ENCODE measurements around the gene CLSTN2.

CLSTN2 gene

DNA sequence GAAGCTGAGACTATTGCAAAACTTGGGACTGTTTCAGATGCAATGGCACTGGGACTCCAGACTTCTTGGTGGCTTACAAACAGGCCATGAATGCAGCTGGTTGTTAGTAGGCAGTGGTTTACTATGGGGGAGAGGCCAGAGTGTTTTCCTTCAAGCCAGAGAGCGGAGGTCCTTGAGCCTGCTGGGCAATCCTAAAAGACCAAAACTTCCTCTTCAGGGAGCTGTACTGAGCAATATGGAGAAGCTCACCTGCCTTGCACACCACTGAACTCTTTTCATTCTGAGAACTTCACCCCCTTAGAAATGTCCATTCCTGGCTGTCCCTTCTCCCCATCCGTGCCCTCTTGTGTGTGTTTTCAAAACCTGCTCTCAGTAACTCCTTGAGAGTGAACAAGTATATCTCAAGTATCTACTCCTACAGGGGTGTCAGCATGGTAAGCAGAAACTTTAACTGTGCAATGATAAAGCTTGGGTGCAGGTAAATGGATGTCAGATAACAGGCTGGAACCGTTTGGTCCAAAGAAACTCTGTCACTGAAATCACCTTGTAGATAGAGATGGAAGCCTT, 213.9 kb downstream of the CLSTN2 start:
- no peak for DNase-seq (ENCODE audit: low read depth)

- DNase-seq (ENCODE audit: low read depth), result no peak
Observed at GRCh38 chr3:140151321-140151720, 216.3 kb downstream of the CLSTN2 start.

DNA sequence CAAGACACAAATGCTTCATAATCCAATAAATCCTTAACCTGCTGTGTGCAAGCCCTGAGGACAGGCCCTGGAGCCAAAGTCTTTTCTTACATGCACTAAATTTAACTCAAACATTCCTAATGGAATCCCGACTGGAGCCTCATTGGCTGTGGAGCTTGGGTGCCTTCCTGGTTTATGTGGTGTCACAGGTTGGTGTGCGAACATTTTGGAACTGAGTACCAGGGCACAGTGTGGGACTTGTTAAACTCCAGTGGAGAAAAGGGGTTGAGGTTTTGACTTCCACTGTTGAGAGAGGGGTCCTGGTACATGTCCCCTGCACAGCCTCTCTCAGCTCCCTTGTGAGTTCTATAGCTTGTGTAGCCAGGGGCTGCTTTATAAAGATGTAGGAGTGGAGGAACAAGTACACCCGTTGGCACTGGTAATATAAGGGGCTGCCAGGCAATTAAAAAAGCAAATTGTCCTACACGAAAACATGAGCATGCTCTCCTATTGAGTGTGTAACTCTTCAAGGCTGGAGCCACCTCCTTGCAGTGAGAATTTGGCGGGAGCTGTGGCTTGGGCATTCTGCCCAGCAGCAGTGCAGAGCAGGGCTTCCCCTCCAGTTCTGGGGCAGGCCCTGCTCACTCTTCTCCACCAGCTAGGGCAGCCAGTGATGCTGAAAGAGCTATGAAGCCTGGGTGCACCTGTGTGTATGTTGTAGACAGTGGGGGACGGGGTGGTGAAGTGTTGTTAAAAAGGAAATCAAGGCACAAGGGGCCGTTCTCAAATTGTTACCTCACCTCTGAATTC, 218.1 kb downstream of the CLSTN2 start:
- no peak for DNase-seq (ENCODE audit: low read depth)

DNA sequence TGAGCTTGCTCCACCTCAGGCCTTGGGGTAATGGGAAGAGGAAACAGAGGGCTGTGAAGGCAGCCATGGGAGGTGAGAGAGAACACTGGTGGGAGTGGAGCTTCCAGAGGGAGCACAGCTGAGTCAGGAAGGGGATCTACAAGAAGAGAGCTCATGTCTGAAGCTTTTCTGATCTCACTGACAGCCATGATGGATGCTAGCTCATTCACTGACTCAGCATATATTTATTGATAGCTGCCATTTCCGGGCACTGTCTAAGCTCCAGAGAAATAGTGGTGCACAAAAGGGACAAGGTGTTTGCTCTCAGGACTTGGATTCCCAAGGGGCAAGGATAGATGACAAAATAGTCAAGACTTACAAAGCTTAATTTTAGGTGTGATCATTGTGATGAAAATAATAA, 218.8 kb downstream of the CLSTN2 start:
- no peak for DNase-seq (ENCODE audit: low read depth)

DNA sequence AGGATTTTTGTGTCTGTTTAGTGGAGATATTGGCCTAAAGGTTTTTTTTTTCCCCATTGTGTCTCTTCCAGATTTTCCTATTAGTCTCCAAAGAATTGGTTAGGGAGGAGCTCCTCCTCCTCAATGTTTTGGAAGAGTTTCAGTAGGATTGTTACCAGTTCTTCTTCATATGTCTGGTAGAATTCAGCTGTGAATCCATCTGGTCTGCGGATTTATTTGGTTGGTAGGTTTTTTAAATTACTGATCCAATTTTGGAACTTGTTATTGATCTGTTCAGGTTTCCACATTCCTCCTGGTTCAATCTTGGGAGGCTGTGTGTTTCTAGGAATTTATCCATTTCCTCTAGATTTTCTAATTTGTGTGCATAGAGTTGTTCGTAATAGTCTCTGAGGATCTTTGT, 222.2 kb downstream of the CLSTN2 start:
- no peak for DNase-seq (ENCODE audit: low read depth)

GRCh38 chr3:140159646-140160045, 224.7 kb downstream of the CLSTN2 start:
- DNase-seq (ENCODE audit: low read depth), result no peak

DNA sequence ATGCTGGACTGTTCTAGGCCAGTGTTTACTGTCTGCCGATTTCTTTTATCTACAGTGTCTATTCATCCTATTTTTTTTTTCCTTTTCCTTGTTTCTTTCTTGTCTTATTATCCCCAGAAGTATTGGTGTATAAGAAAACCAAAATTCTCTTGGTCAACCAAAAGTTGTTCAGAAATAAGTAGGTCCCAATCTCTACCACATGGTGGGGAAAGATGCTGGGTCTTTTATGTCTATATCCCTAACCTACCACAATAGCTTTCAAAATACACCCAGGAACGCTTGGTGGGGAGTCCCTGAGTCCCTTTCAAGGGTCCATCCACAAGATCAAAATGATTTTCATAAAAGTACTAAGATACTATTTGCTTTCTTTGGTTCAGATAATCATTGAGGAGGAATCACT, 225.6 kb downstream of the CLSTN2 start:
- no peak for DNase-seq (ENCODE audit: low read depth)

DNA sequence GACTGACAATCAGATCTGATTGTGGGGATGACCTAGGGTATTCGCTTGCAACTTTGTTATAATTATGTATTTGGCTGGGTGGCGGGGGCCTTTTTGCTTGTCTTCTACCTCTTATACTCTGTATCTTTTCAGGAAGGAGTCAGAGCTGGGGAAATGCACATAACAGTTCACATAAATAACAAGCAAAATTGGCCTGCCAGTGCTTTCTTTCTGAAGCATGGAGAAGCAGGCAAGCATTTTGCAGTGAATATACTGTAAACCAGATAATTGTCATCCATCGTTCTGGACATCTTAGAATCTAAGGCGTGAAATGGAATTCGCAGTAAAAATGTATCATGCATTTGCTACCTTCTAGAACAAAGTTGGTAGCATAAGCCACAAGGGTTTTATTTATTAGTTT, 227.6 kb downstream of the CLSTN2 start:
- no peak for DNase-seq (ENCODE audit: low read depth)

DNA sequence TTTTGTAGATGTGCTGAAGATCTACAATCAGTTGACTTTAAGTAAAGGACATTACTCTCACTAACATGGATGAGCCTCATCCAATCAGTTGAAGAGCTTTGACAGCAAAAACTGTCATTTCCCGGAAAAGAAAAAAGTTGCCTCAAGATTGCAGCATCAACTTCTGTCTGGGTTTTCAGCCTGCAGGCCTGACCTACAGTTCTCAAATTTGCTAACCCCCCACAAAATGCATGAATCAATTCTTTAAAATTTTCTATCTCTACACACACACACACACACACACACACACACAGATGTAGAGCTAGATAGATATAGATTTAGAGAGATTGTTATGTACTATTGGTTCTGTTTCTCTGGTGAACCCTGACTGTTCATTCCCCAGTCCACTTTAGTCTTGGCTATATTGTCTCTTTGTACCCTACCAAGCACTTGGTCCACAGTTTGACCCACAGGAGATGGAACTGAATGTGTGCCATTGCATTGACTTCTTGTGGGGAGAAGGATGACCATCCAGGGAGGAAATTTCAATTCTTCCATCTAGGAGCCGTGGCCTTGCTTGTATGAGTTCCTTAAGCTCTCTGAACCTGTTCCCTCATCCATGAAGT, 228.3 kb downstream of the CLSTN2 start:
- no peak for DNase-seq (ENCODE audit: low read depth)

- no peak for DNase-seq (ENCODE audit: low read depth)
Observed at GRCh38 chr3:140164156-140164555, 229.2 kb downstream of the CLSTN2 start.

DNA sequence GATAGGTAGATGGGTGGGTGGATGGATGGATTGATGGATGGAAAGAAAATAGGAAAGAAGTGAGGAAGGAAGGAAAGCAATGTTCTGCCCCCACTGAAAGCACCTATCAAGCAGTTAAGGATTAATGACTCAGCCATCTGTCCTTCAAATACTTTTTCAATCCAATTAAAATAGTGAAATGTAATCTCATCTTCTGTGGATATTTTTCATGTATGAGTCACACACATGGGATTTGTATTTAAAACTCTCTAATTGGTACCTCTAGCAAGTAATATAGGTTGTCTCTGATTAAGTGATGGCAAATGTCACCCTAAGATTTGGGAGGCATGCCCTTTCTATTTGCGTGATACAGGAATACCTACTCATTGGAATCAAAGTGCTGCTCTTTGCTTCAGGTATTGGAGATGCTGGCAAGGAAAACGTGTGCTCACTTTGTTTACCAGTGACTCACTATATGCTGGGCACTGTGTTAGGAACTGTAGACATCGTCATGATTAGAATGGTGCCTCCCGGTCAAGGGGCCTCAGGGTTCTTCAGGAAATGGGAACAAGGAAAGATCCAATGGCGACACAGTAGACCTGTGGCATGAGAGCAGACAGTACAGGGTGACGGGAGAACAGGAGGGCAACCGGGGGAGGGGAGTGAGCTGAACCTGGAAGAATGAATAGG, 230.1 kb downstream of the CLSTN2 start:
- DNase-seq (ENCODE audit: low read depth), result no peak

GRCh38 chr3:140165781-140166180, 230.8 kb downstream of the CLSTN2 start:
- no peak for DNase-seq (ENCODE audit: low read depth)

DNA sequence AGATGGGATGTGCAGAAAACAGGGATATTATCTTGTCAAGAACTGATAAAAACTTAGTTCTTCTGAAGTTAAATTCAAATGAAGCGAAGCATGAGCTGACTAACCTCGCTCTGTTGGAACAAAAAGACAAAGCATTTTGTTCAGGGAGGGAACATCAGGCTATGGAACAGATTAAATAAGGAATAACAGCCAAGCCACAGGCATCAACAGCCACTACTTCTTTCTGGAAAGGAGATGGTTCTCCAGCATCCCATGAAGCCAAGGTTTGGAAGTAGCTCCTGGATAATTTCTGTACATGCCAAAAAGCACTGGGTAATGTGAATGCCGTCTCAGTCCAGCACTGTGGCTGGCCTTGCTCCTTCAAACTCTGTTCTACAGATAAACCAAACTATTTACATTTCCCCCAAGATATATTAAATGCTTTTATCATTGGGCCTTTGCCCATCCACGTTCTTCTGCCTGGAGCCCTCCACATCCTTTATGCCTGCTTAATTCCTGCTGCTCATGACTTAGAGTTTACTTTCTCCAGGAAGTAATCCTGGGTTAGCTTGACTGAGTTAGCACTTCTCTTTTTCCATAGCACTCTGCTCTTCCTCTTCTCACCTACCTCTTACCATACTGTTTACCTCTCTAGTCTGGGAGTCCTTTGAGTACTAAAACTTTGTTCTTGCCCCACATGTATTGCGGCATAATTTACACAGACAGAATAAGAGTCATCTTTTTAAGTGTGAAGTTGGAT, 232.0 kb downstream of the CLSTN2 start:
- no peak for DNase-seq (ENCODE audit: low read depth)

- no peak for DNase-seq (ENCODE audit: low read depth)
Observed at GRCh38 chr3:140167600-140168281, 232.8 kb downstream of the CLSTN2 start.

DNA sequence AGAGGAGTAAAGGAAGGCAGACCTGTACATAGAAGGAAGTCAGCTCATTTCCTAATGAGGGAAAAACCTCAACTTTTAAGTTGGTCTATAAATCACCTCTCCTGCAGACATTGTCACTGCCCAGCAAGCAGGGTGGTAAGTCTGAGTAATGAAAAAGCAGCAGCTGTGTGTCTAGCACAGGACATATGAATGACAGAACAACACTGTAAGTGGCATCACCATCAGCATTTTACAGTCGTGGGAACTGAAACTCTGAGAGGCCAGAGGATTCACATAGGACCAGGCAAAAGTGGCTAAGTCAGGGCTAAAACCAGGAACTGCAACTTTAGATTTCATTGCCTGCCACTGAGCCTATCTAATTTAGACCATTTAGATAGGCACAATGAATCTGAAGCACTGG, 235.6 kb downstream of the CLSTN2 start:
- no peak for DNase-seq (ENCODE audit: low read depth)

GRCh38 chr3:140176526-140176925, 241.5 kb downstream of the CLSTN2 start:
- no peak for DNase-seq (ENCODE audit: low read depth)

DNA sequence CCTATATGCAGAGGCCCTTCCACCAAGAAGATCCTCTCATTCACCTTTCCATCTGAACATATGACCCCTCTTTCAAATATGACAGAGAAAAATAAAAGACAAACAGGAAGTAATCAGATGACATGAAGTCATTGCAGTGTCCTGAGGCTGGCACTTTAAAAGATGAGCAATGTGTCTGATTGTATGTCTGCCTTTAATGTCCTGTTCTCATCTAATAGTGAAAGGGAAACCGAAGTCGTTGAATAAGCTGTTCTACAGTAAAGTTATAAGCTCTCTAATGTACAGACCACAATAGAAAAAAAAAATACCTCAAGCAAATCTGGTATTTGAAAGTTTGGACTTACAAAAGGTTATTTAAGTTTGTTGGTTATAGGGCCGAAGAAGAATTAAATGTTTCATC, 243.0 kb downstream of the CLSTN2 start:
- DNase-seq (ENCODE audit: low read depth), result no peak

DNA sequence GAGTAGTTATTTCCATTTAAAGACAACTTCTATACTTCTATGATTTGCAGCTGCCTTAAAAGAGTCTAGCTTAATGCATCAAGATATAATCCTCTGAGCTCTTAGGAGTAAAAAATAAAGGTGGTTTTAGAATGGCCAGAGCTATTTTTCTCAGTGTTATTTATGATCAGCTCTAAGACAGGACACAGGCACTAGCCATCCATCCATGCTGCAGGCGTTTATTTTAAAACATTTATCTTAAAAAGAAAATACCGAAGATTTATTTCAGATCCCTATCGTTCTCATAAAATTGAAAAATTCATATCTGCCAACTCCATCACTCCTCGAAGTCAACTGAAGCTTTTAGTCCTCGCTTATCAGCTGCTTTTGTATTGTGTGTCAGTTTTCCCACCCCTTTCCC, 243.5 kb downstream of the CLSTN2 start:
- DNase-seq (ENCODE audit: low read depth), result no peak

DNA sequence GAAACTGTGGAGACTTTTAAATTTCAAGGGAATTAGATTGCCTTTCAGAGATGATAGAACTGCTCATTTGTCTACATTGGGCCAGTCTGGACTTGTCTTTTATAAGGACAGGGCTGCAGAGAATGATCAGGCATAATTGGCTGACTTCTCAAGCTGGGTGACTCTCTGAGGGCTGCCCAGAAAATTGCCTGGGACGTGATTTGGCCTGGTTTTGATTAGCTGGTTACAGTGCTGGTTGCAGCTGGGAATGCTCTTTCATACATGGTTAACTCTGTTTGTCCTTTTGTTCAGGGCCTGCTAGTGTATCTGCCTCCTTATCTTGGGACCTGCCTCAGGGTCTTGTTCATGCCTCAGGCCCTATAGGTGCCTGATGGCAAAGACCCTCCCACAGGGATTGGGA, 245.6 kb downstream of the CLSTN2 start:
- no peak for DNase-seq (ENCODE audit: low read depth)

- no peak for DNase-seq (ENCODE audit: low read depth)
Observed at GRCh38 chr3:140185375-140185774, 250.4 kb downstream of the CLSTN2 start.

DNA sequence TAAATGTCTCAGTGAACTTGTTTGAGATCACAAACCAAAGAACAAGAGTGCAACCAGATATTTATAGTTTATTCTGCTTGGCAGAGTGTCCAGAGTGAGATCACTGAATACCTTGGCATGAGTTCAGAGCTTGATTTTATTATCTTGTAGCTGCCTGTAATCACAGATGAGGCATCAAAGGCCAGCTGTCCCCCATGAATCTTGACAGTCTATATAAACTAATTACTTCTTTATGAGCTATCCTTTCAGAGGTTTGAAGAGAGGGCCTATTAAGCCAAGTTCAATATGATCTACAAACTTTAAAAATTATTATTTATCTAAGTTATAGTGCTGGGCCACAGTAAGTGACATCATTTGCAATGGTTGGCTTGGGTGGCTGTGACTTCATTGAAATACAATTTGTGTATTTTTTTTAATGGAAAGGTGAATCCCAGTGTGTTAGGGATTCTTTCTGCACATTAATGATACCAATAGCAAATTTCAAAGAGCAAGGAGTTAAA, 251.5 kb downstream of the CLSTN2 start:
- no peak for DNase-seq (ENCODE audit: low read depth)

DNA sequence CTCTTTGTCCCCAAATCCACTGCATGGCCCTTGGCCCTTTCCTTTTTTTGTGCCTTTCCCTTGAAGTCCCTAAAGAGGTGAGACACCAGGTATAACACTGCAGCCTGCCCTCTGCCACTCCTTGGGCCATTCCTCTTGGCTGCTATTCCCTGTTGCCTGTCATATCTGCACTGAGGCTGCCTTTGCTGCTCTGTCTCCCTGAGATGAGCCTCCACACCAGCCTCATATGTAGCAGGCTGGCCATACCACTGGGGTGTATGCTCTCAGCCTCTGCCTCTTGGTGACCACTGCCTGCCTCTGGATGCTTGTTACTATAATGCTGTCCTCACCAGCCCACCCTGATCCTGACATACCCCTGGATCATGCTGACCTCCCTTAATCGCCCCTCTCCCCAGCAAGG, 252.0 kb downstream of the CLSTN2 start:
- DNase-seq (ENCODE audit: low read depth), result no peak
